Measurements from ENCODE around the gene TEX11.
"Not testable (repeated sequence)": the region's sequence is repeated elsewhere in the genome, so short reads cannot be mapped to it uniquely, and the experiment has no call there.

Gene TEX11

DNA sequence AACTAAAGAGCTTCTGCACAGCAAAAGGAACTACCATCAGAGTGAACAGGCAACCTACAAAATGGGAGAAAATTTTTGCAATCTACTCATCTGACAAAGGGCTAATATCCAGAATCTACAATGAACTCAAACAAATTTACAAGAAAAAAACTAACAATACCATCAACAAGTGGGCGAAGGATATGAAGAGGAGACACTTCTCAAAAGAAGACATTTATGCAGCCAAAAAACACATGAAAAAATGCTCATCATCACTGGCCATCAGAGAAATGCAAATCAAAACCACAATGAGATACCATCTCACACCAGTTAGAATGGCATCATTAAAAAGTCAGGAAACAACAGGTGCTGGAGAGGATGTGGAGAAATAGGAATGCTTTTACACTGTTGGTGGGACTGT, 64.9 kb downstream of the TEX11 start:
- H3K18ac ChIP-seq (ENCODE audit: low read length); H3K4me1 ChIP-seq (ENCODE audit: control insufficient read depth in 1 of 2, insufficient read depth in 2 of 2, low read length in 2 of 2); DNase-seq; H4K12ac ChIP-seq (ENCODE audit: low read depth, low read length); H2BK120ac ChIP-seq (ENCODE audit: insufficient read depth, low read length, poor library complexity); H3K79me2 ChIP-seq (ENCODE audit: control insufficient read depth, insufficient read depth, low read length, poor library complexity); H2AK5ac ChIP-seq (ENCODE audit: low read length); H3K9me3 ChIP-seq (ENCODE audit: insufficient read depth, low read depth, low read length); H3K4me3 ChIP-seq (ENCODE audit: low read depth, low read length); H3K9ac ChIP-seq (ENCODE audit: low read length); H4K8ac ChIP-seq (ENCODE audit: low read depth, low read length); H3K36me3 ChIP-seq (ENCODE audit: control insufficient read depth in 1 of 2, insufficient read depth in 2 of 2, low read length in 2 of 2); H3K79me1 ChIP-seq (ENCODE audit: low read length); H2BK12ac ChIP-seq (ENCODE audit: low read length); H3K27me3 ChIP-seq (ENCODE audit: insufficient read depth, low read length); H2BK5ac ChIP-seq (ENCODE audit: low read depth, low read length, poor library complexity); H3K4ac ChIP-seq (ENCODE audit: low read depth, low read length); H4K91ac ChIP-seq (ENCODE audit: low read depth, low read length); H3K23ac ChIP-seq (ENCODE audit: low read length); H2AFZ ChIP-seq (ENCODE audit: insufficient read depth, low read length, poor library complexity); H3K4me2 ChIP-seq (ENCODE audit: low read length); H3K27ac ChIP-seq (ENCODE audit: low read depth, low read length); H3K14ac ChIP-seq (ENCODE audit: low read length): not testable (repeated sequence)
- no CpG with 5 or more reads among the region's 1 CpG for WGBS (ENCODE audit: extremely low coverage, insufficient coverage, insufficient read length)

GRCh38 chrX:70834589-70834988, 73.9 kb downstream of the TEX11 start:
- no peak overlapping the region for H3K4me3 ChIP-seq (ENCODE audit: low read depth, low read length)
- H3K14ac ChIP-seq (ENCODE audit: low read length), result no peak overlapping the region
- H3K9me3 ChIP-seq (ENCODE audit: insufficient read depth, low read depth, low read length), result peaks cover 2% of the 10 kb centered on the region
- no peak overlapping the region for H2AFZ ChIP-seq (ENCODE audit: insufficient read depth, low read length, poor library complexity)
- no peaks in the 10 kb centered on the region for H3K27me3 ChIP-seq (ENCODE audit: insufficient read depth, low read length)
- no peak overlapping the region for H3K23ac ChIP-seq (ENCODE audit: low read length)
- no peak for DNase-seq
- WGBS (ENCODE audit: extremely low coverage, insufficient coverage, insufficient read length), result no CpG with 5 or more reads among the region's 7 CpGs
- H3K4ac ChIP-seq (ENCODE audit: low read depth, low read length), result no peak overlapping the region
- H3K18ac ChIP-seq (ENCODE audit: low read length), result no peak overlapping the region
- H3K27ac ChIP-seq (ENCODE audit: low read depth, low read length), result no peak overlapping the region
- H3K9ac ChIP-seq (ENCODE audit: low read length), result no peak overlapping the region
- no peak overlapping the region for H4K12ac ChIP-seq (ENCODE audit: low read depth, low read length)
- H2BK12ac ChIP-seq (ENCODE audit: low read length), result no peak overlapping the region
- no peak overlapping the region for H4K91ac ChIP-seq (ENCODE audit: low read depth, low read length)
- no peaks in the 10 kb centered on the region for H3K79me1 ChIP-seq (ENCODE audit: low read length)
- no peaks in the 10 kb centered on the region for H3K79me2 ChIP-seq (ENCODE audit: control insufficient read depth, insufficient read depth, low read length, poor library complexity)
- H2BK5ac ChIP-seq (ENCODE audit: low read depth, low read length, poor library complexity), result no peak overlapping the region
- no peak overlapping the region for H4K8ac ChIP-seq (ENCODE audit: low read depth, low read length)
- no peaks in the 10 kb centered on the region for H3K36me3 ChIP-seq (ENCODE audit: control insufficient read depth in 1 of 2, insufficient read depth in 2 of 2, low read length in 2 of 2)
- no peaks in the 10 kb centered on the region for H3K4me1 ChIP-seq (ENCODE audit: control insufficient read depth in 1 of 2, insufficient read depth in 2 of 2, low read length in 2 of 2)
- H2AK5ac ChIP-seq (ENCODE audit: low read length), result no peak overlapping the region
- H3K4me2 ChIP-seq (ENCODE audit: low read length), result no peak overlapping the region
- H2BK120ac ChIP-seq (ENCODE audit: insufficient read depth, low read length, poor library complexity), result no peak overlapping the region

GRCh38 chrX:70826715-70827114, 81.8 kb downstream of the TEX11 start:
- Histone ChIP-seq H3K79me2 (ENCODE audit: control insufficient read depth, insufficient read depth, low read length, poor library complexity) (no peaks in the 10 kb centered on the region), H4K12ac (ENCODE audit: low read depth, low read length) (no peak overlapping the region), H3K4me1 (ENCODE audit: control insufficient read depth in 1 of 2, insufficient read depth in 2 of 2, low read length in 2 of 2) (no peaks in the 10 kb centered on the region), H3K18ac (ENCODE audit: low read length) (no peak overlapping the region), H3K27me3 (ENCODE audit: insufficient read depth, low read length) (no peaks in the 10 kb centered on the region), H3K9ac (ENCODE audit: low read length) (no peak overlapping the region), H3K9me3 (ENCODE audit: insufficient read depth, low read depth, low read length) (no peaks in the 10 kb centered on the region), H3K79me1 (ENCODE audit: low read length) (no peaks in the 10 kb centered on the region), H3K23ac (ENCODE audit: low read length) (no peak overlapping the region), H3K36me3 (ENCODE audit: control insufficient read depth in 1 of 2, insufficient read depth in 2 of 2, low read length in 2 of 2) (no peaks in the 10 kb centered on the region), H2BK12ac (ENCODE audit: low read length) (no peak overlapping the region), H3K27ac (ENCODE audit: low read depth, low read length) (no peak overlapping the region), H2BK5ac (ENCODE audit: low read depth, low read length, poor library complexity) (no peak overlapping the region), H3K4me3 (ENCODE audit: low read depth, low read length) (no peak overlapping the region), H4K8ac (ENCODE audit: low read depth, low read length) (no peak overlapping the region), H3K4me2 (ENCODE audit: low read length) (no peak overlapping the region), H2BK120ac (ENCODE audit: insufficient read depth, low read length, poor library complexity) (no peak overlapping the region), H3K14ac (ENCODE audit: low read length) (no peak overlapping the region), H2AK5ac (ENCODE audit: low read length) (no peak overlapping the region), H4K91ac (ENCODE audit: low read depth, low read length) (no peak overlapping the region), H2AFZ (ENCODE audit: insufficient read depth, low read length, poor library complexity) (no peak overlapping the region), H3K4ac (ENCODE audit: low read depth, low read length) (no peak overlapping the region)
- WGBS (ENCODE audit: extremely low coverage, insufficient coverage, insufficient read length), result no CpG with 5 or more reads among the region's 3 CpGs
- DNase-seq, result no peak

DNA sequence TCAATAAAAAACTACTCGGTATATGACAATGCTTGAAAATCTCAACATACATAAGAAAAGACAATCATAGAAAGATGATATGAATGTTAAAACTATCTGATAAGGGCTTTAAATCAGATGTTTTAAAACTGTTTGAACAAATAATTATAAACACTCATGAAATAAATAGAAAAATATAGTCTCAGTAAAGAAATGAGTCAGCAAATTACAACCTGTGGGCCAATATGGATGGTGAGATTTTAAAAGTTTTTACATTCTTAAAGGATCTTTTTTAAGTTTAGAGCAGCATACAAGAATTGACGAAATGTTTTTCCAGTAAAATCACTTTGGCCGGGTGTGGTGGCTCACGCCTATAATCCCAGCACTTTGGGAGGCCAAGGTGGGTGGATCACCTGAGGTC, 83.1 kb downstream of the TEX11 start:
- H3K9ac ChIP-seq (ENCODE audit: low read length), result no peak overlapping the region
- H2AFZ ChIP-seq (ENCODE audit: insufficient read depth, low read length, poor library complexity), result no peak overlapping the region
- H4K8ac ChIP-seq (ENCODE audit: low read depth, low read length), result no peak overlapping the region
- H3K27me3 ChIP-seq (ENCODE audit: insufficient read depth, low read length), result no peaks in the 10 kb centered on the region
- no peaks in the 10 kb centered on the region for H3K79me1 ChIP-seq (ENCODE audit: low read length)
- H2BK12ac ChIP-seq (ENCODE audit: low read length), result no peak overlapping the region
- H4K91ac ChIP-seq (ENCODE audit: low read depth, low read length), result no peak overlapping the region
- no peak overlapping the region for H3K4me2 ChIP-seq (ENCODE audit: low read length)
- H3K9me3 ChIP-seq (ENCODE audit: insufficient read depth, low read depth, low read length), result no peaks in the 10 kb centered on the region
- no peak for DNase-seq
- H2BK5ac ChIP-seq (ENCODE audit: low read depth, low read length, poor library complexity), result no peak overlapping the region
- H3K4me3 ChIP-seq (ENCODE audit: low read depth, low read length), result no peak overlapping the region
- no peaks in the 10 kb centered on the region for H3K79me2 ChIP-seq (ENCODE audit: control insufficient read depth, insufficient read depth, low read length, poor library complexity)
- H2BK120ac ChIP-seq (ENCODE audit: insufficient read depth, low read length, poor library complexity), result no peak overlapping the region
- no peak overlapping the region for H3K4ac ChIP-seq (ENCODE audit: low read depth, low read length)
- H4K12ac ChIP-seq (ENCODE audit: low read depth, low read length), result no peak overlapping the region
- H3K27ac ChIP-seq (ENCODE audit: low read depth, low read length), result no peak overlapping the region
- H3K36me3 ChIP-seq (ENCODE audit: control insufficient read depth in 1 of 2, insufficient read depth in 2 of 2, low read length in 2 of 2), result no peaks in the 10 kb centered on the region
- H3K18ac ChIP-seq (ENCODE audit: low read length), result no peak overlapping the region
- no peak overlapping the region for H3K14ac ChIP-seq (ENCODE audit: low read length)
- no peak overlapping the region for H3K23ac ChIP-seq (ENCODE audit: low read length)
- WGBS (ENCODE audit: extremely low coverage, insufficient coverage, insufficient read length), result no CpG with 5 or more reads among the region's 4 CpGs
- no peak overlapping the region for H2AK5ac ChIP-seq (ENCODE audit: low read length)
- no peaks in the 10 kb centered on the region for H3K4me1 ChIP-seq (ENCODE audit: control insufficient read depth in 1 of 2, insufficient read depth in 2 of 2, low read length in 2 of 2)
